ENCODE measurements around the gene GADL1.

DNA sequence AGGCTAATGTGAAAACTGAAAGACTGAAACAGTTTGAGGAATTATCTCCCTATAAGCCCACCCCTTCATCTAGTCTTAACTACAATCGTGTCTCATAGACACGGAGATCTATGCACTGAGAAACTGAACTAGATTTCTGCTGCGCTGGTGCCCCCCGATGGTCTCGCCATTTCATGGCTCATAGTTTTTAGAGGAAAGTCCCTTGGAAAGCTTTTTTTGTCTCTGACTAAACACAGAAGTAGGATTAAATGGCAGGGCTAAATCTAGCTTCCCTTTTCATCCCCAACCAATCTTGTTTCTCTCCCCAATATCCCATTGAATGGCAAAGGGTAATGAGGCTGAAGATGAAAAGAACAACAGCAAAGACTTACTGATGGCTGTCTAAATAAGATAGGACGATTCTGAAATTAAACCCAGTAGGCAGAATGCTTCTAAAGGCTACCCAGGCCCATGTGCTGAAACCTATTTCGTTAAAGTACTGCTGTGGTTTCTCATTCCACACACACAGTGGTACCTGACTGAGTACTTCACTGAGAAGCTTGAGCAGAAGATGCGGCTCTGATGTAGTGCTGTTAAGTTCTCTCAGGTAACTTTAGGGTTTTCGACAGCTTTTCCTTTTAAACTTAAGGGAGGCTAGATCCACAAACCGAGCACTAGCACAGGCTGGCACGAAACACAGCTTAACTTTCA, 142.7 kb downstream of the GADL1 start:
- 0 out of 2 replicates have a peak, but pooled peaks have one; percentile 21 for TF ChIP-seq CTCF (conservative IDR thresholded peaks at IDR 0.05)
- TF ChIP-seq EZH2 (IDR thresholded peaks at IDR 0.05; ENCODE audit: low read depth), result no peak

Data from PC-9 (cell line).